Karpas-422 (cell line): ENCODE measurements around the gene KLF16. TPM values are rescaled to one million over a fixed set of nuclear protein-coding genes. Genes with fewer than 3 reads are reported as not detected.

Experiments used
- DNase-seq: peaks from one replicate; pipeline ENCODE4 v3.0.0-alpha.2; 2015
- H2AFZ ChIP-seq: fragments of 200-600 bp; sonication (generic); 2 replicates; pipeline ENCODE4 v1.6.1; 2014; ENCODE audit warnings: antibody characterized with exemption, low read length, mixed read lengths
- H3K27ac ChIP-seq: fragments of 200-600 bp; sonication (generic); 2 replicates; pipeline ENCODE4 v1.5.1; 2014; ENCODE audit warnings: mild to moderate bottlenecking, low read length, moderate library complexity
- H3K27me3 ChIP-seq: fragments of 200-600 bp; sonication (generic); 2 replicates; pipeline ENCODE4 v1.6.1; 2014; ENCODE audit warnings: low read length, mixed read lengths
- H3K36me3 ChIP-seq: fragments of 200-600 bp; sonication (generic); 2 replicates; pipeline ENCODE4 v1.6.1; 2014; ENCODE audit warnings: low read length, mixed read lengths; ENCODE audit not compliant: insufficient read depth
- H3K4me1 ChIP-seq: fragments of 200-600 bp; sonication (generic); 2 replicates; pipeline ENCODE4 v1.6.1; 2014; ENCODE audit warnings: mild to moderate bottlenecking, low read length, mixed read lengths
- H3K4me2 ChIP-seq: fragments of 200-600 bp; sonication (generic); 2 replicates; pipeline ENCODE4 v1.6.1; 2014; ENCODE audit warnings: low read length, low read depth, mild to moderate bottlenecking; ENCODE audit not compliant: poor library complexity, severe bottlenecking
- H3K4me3 ChIP-seq: fragments of 200-600 bp; sonication (generic); 2 replicates; pipeline ENCODE4 v1.5.1; 2014; ENCODE audit warnings: mild to moderate bottlenecking, antibody characterized with exemption, low read length, mixed read lengths
- H3K79me2 ChIP-seq: fragments of 200-600 bp; sonication (generic); 2 replicates; pipeline ENCODE4 v1.6.1; 2014; ENCODE audit warnings: mild to moderate bottlenecking, low read length, mixed read lengths
- H3K9ac ChIP-seq: fragments of 200-600 bp; sonication (generic); 2 replicates; pipeline ENCODE4 v1.6.0; 2014; ENCODE audit warnings: low read length
- H3K9me2 ChIP-seq: fragments of 200-600 bp; sonication (generic), shearing (Covaris generic); replicated peaks from 2 replicates; pipeline ENCODE4 v1.6.0; 2014; ENCODE audit warnings: mild to moderate bottlenecking, low read length, moderate library complexity; ENCODE audit not compliant: insufficient read depth
- H3K9me3 ChIP-seq: fragments of 300-700, 200-600 bp; sonication (generic); 2 replicates; pipeline ENCODE4 v1.6.1; 2014; ENCODE audit warnings: low read length, mixed read lengths
- H4K20me1 ChIP-seq: fragments of 200-600 bp; sonication (generic); 2 replicates; pipeline ENCODE4 v1.6.1; 2014; ENCODE audit warnings: mild to moderate bottlenecking, antibody characterized with exemption, low read length, low read depth; ENCODE audit not compliant: insufficient read depth
- total RNA-seq: library from RNA; depleted of rRNA; stranded (reverse); fragments of >200 nt; shearing (Covaris generic); gene quantifications from 2 replicates; pipeline ENCODE4 v1.2.3, GENCODE V29; 2014; ENCODE audit warnings: low replicate concordance

Gene KLF16
- total RNA-seq, 1 experiment from 2014 or later, result 13.2 TPM

DNA sequence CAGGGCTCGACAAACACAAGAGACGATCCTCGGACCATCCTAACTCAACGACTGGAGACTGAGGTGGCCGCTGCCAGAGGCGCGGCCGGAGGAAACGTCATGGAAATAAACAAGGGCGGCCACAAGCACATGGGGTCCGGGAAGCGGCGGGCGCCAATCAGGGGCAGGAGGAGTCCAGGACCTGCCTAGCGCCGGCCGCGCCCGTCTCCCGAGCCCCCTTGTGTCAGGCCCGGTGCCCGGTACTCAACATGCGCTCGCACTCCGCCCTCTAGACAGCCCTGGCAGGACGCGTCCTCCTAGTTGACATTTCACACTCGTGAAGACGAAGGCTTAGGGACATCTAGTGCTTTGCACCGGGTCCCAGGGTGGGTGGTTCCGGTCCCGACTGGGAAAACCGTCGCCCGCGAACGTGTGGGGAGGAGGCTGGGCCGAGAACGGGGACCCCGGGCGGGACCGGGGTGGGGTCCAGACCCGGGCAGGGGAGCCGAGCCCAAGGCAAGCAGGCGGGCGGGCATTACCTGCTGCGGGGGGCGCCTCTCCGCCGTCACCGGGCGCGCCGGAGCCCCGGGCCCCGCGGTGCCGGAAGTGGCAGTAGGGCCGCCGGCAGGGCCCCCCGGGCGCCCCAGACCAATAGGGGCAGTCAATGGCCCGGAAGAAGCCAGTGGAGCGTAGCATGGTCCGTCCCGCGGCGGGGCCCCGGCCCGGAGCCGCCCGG is 15.5 kb downstream of the KLF16 start:
- no peaks in the 10 kb centered on the region for H3K9me3 ChIP-seq
- peaks cover 68% of the 10 kb centered on the region for H3K79me2 ChIP-seq
- no peaks in the 10 kb centered on the region for H3K27me3 ChIP-seq
- H3K27ac ChIP-seq, result peak overlapping the region; percentile 93
- H2AFZ ChIP-seq, result no peak overlapping the region
- H3K4me2 ChIP-seq, result peak overlapping the region; percentile 99
- H3K4me1 ChIP-seq, result peaks cover 20% of the 10 kb centered on the region
- H3K4me3 ChIP-seq, result peak overlapping the region; percentile 100
- peaks cover 3% of the 10 kb centered on the region; the same call in 1 of the 2 replicates for H3K36me3 ChIP-seq
- no peaks in the 10 kb centered on the region for H3K9me2 ChIP-seq
- peak overlapping the region; percentile 92 for H3K9ac ChIP-seq
- H4K20me1 ChIP-seq, result peaks cover 44% of the 10 kb centered on the region
- peak; percentile 72 for DNase-seq

- peak overlapping the region; percentile 92 for H3K9ac ChIP-seq
- H3K4me3 ChIP-seq, result peak overlapping the region; percentile 100
- peaks cover 3% of the 10 kb centered on the region; the same call in 1 of the 2 replicates for H3K36me3 ChIP-seq
- peaks cover 15% of the 10 kb centered on the region for H3K4me1 ChIP-seq
- H3K9me2 ChIP-seq, result no peaks in the 10 kb centered on the region
- H3K79me2 ChIP-seq, result peaks cover 68% of the 10 kb centered on the region
- peak overlapping the region; percentile 99 for H3K4me2 ChIP-seq
- H4K20me1 ChIP-seq, result peaks cover 47% of the 10 kb centered on the region
- H3K9me3 ChIP-seq, result no peaks in the 10 kb centered on the region
- peak overlapping the region; percentile 93 for H3K27ac ChIP-seq
- no peak for DNase-seq
- no peak overlapping the region for H2AFZ ChIP-seq
- H3K27me3 ChIP-seq, result no peaks in the 10 kb centered on the region
These were observed 16.1 kb downstream of the KLF16 start for GRCh38 chr19:1847348-1847683.

- H3K9me3 ChIP-seq, result no peaks in the 10 kb centered on the region
- H3K79me2 ChIP-seq, result peaks cover 71% of the 10 kb centered on the region
- H3K4me3 ChIP-seq, result peak overlapping the region; percentile 100
- no peak overlapping the region for H3K27ac ChIP-seq
- H3K36me3 ChIP-seq, result peaks cover 3% of the 10 kb centered on the region; the same call in 1 of the 2 replicates
- H3K4me1 ChIP-seq, result peaks cover 15% of the 10 kb centered on the region
- H3K27me3 ChIP-seq, result no peaks in the 10 kb centered on the region
- H2AFZ ChIP-seq, result no peak overlapping the region
- H3K4me2 ChIP-seq, result peak overlapping the region; percentile 99
- no peaks in the 10 kb centered on the region for H3K9me2 ChIP-seq
- peak overlapping the region; percentile 92 for H3K9ac ChIP-seq
- DNase-seq, result no peak
- H4K20me1 ChIP-seq, result peaks cover 51% of the 10 kb centered on the region
These were observed 16.7 kb downstream of the KLF16 start for GRCh38 chr19:1846517-1847204.

- no peaks in the 10 kb centered on the region for H3K9me2 ChIP-seq
- H3K4me2 ChIP-seq, result no peak overlapping the region
- no peak overlapping the region; the same call in 1 of the 2 replicates for H3K9ac ChIP-seq
- no peak overlapping the region for H3K27ac ChIP-seq
- DNase-seq, result no peak
- H3K79me2 ChIP-seq, result peaks cover 75% of the 10 kb centered on the region
- no peaks in the 10 kb centered on the region for H3K27me3 ChIP-seq
- no peak overlapping the region for H2AFZ ChIP-seq
- no peak overlapping the region for H3K4me3 ChIP-seq
- H3K9me3 ChIP-seq, result no peaks in the 10 kb centered on the region
- peaks cover 60% of the 10 kb centered on the region for H4K20me1 ChIP-seq
- H3K4me1 ChIP-seq, result peaks cover 15% of the 10 kb centered on the region
- 0 out of 2 replicates have a peak, but pooled peaks cover 3% of the 10 kb centered on the region for H3K36me3 ChIP-seq
These were observed 17.7 kb downstream of the KLF16 start for GRCh38 chr19:1845642-1846041.

DNA sequence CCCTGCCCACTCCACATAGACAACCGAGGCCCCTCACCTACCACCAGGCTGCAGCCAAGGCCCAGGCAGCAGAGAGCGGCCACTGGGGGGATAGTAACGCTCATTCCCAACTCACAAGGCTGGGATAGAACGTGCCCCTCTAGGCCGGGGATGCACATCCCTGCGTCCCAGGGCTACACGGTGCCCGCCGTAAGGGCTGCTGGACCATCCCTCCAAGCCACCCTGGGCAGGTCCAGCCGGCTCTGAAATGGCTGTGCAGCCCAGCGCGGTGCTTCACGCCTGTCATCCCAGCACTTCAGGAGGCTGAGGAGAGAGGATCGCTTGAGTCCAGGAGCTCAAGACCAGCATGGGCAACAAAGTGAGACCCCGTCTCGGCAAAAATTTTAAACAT is 18.3 kb downstream of the KLF16 start:
- Histone ChIP-seq H3K4me2 (no peak overlapping the region), H3K9ac (no peak overlapping the region), H3K9me3 (no peaks in the 10 kb centered on the region), H3K36me3 (0 out of 2 replicates have a peak, but pooled peaks cover 3% of the 10 kb centered on the region), H2AFZ (no peak overlapping the region), H3K27ac (no peak overlapping the region), H3K4me1 (peaks cover 15% of the 10 kb centered on the region), H4K20me1 (peaks cover 65% of the 10 kb centered on the region), H3K9me2 (no peaks in the 10 kb centered on the region), H3K4me3 (no peak overlapping the region), H3K27me3 (no peaks in the 10 kb centered on the region), H3K79me2 (peaks cover 80% of the 10 kb centered on the region)
- no peak for DNase-seq

DNA sequence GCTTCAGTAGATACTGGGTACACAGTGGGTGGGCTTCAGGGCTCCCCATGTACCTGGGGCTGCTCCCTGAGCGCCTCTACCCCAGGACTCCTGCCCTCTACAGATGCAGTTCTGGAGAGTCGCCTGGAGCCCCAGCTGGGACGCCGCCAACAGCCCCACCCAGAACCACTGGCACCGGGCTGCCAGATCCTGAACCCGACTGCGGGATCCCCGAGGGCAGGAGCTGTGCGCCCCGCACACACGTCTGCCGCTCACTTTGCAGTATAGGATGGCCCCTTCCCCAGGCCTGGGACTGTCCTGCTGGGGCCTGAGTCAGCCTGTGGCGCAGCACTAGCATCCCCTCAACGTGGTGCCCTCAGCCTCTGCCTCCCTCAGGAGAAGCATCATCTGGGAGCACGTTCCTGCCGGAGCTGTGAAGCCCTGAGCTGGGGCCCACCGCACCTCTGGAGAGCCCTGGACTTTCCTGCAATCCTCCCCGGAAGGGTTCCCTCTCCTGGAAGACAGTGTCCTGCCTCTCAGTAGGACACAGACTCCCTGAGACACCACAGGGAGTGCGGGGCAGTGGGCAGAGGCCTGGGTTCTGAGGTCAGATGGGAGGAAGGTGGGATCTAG is 18.8 kb downstream of the KLF16 start:
- Histone ChIP-seq H3K79me2 (peaks cover 85% of the 10 kb centered on the region), H3K4me3 (no peak overlapping the region), H3K27me3 (no peaks in the 10 kb centered on the region), H2AFZ (no peak overlapping the region), H3K36me3 (0 out of 2 replicates have a peak, but pooled peaks cover 3% of the 10 kb centered on the region), H3K9me2 (no peaks in the 10 kb centered on the region), H3K27ac (no peak overlapping the region), H3K9ac (no peak overlapping the region), H3K9me3 (no peaks in the 10 kb centered on the region), H3K4me2 (no peak overlapping the region), H4K20me1 (peaks cover 70% of the 10 kb centered on the region), H3K4me1 (peaks cover 15% of the 10 kb centered on the region)
- no peak for DNase-seq

- Histone ChIP-seq H3K79me2 (peaks cover 91% of the 10 kb centered on the region), H3K9ac (no peak overlapping the region), H3K9me2 (no peaks in the 10 kb centered on the region), H3K27ac (no peak overlapping the region), H3K36me3 (0 out of 2 replicates have a peak, but pooled peaks cover 3% of the 10 kb centered on the region), H3K27me3 (no peaks in the 10 kb centered on the region), H3K4me3 (no peak overlapping the region), H3K4me2 (no peak overlapping the region), H2AFZ (no peak overlapping the region), H3K9me3 (no peaks in the 10 kb centered on the region), H4K20me1 (peaks cover 75% of the 10 kb centered on the region), H3K4me1 (peaks cover 15% of the 10 kb centered on the region)
- no peak for DNase-seq
These were observed 19.6 kb downstream of the KLF16 start for GRCh38 chr19:1843646-1844394.
